H9 (cell line): Measurements from ENCODE around the gene NUP58. TPM values are rescaled to one million over a fixed set of nuclear protein-coding genes. Genes with fewer than 3 reads are reported as not detected.

Source experiments
- DNase-seq: peaks from one replicate; pipeline ENCODE4 v3.0.0-alpha.2; 2017
- H2AFZ ChIP-seq: one replicate; pipeline ENCODE4 v1.6.1; 2013; ENCODE audit warnings: mild to moderate bottlenecking, low read length, control low read depth, moderate library complexity
- H2AK5ac ChIP-seq: 2 replicates; pipeline ENCODE4 v1.6.1; 2013; ENCODE audit warnings: low read length, control low read depth, mixed read lengths; ENCODE audit not compliant: insufficient read length
- H2BK120ac ChIP-seq: one replicate; pipeline ENCODE4 v1.6.1; 2013; ENCODE audit warnings: low read depth, mild to moderate bottlenecking, low read length, control low read depth, inconsistent platforms; ENCODE audit not compliant: poor library complexity, severe bottlenecking
- H2BK12ac ChIP-seq: 2 replicates; pipeline ENCODE4 v1.6.1; 2013; ENCODE audit warnings: low read length, control low read depth, mixed read lengths, low read depth; ENCODE audit not compliant: insufficient read length
- H2BK15ac ChIP-seq: 2 replicates; pipeline ENCODE4 v1.6.1; 2013; ENCODE audit warnings: low read depth, low read length, control low read depth
- H2BK20ac ChIP-seq: one replicate; pipeline ENCODE4 v1.6.1; 2013; ENCODE audit warnings: low read depth, mild to moderate bottlenecking, low read length, control low read depth, inconsistent platforms; ENCODE audit not compliant: poor library complexity, severe bottlenecking
- H2BK5ac ChIP-seq: 2 replicates; pipeline ENCODE4 v1.6.1; 2013; ENCODE audit warnings: low read length, control low read depth, mixed read lengths; ENCODE audit not compliant: insufficient read length
- H3K14ac ChIP-seq: 2 replicates; pipeline ENCODE4 v1.6.1; 2013; ENCODE audit warnings: low read length, control low read depth; ENCODE audit not compliant: insufficient read depth
- H3K18ac ChIP-seq: 2 replicates; pipeline ENCODE4 v1.6.1; 2013; ENCODE audit warnings: low read depth, mild to moderate bottlenecking, mixed read lengths, low read length, control low read depth; ENCODE audit not compliant: insufficient read length
- H3K23ac ChIP-seq: 2 replicates; pipeline ENCODE4 v1.6.1; 2013; ENCODE audit warnings: low read length, control low read depth, mixed read lengths, low read depth; ENCODE audit not compliant: insufficient read length
- H3K23me2 ChIP-seq: 2 replicates; pipeline ENCODE4 v1.6.1; 2013; ENCODE audit warnings: low read depth, mild to moderate bottlenecking, mixed read lengths, low read length, control low read depth; ENCODE audit not compliant: insufficient read length, poor library complexity, severe bottlenecking
- H3K27ac ChIP-seq: 2 replicates; pipeline ENCODE4 v1.5.1; 2013; ENCODE audit warnings: low read length, control low read depth, mixed read lengths, low read depth; ENCODE audit not compliant: insufficient read length
- H3K27me3 ChIP-seq: 2 replicates; pipeline ENCODE4 v1.6.1; 2013; ENCODE audit warnings: low read length, control low read depth, inconsistent platforms; ENCODE audit not compliant: insufficient read depth
- H3K4ac ChIP-seq: 2 replicates; pipeline ENCODE4 v1.6.1; 2013; ENCODE audit warnings: low read depth, mild to moderate bottlenecking, control low read depth, inconsistent platforms, low read length, moderate library complexity
- H3K4me1 ChIP-seq: 2 replicates; pipeline ENCODE4 v1.6.1; 2013; ENCODE audit warnings: low read length, control low read depth, inconsistent platforms; ENCODE audit not compliant: insufficient read depth
- H3K4me2 ChIP-seq: 2 replicates; pipeline ENCODE4 v1.6.1; 2013; ENCODE audit warnings: low read length, control low read depth, mixed read lengths; ENCODE audit not compliant: insufficient read length, insufficient read depth
- H3K56ac ChIP-seq: 2 replicates; pipeline ENCODE4 v1.6.1; 2013; ENCODE audit warnings: low read depth, mild to moderate bottlenecking, mixed read lengths, low read length, control low read depth; ENCODE audit not compliant: insufficient read length
- H3K79me1 ChIP-seq: 2 replicates; pipeline ENCODE4 v1.6.1; 2013; ENCODE audit warnings: low read depth, mild to moderate bottlenecking, moderate library complexity, low read length, control low read depth, inconsistent platforms; ENCODE audit not compliant: insufficient read depth, poor library complexity, severe bottlenecking
- H3K79me2 ChIP-seq: 2 replicates; pipeline ENCODE4 v1.6.1; 2013; ENCODE audit warnings: low read length, control low read depth, inconsistent platforms; ENCODE audit not compliant: insufficient read depth
- H3K9ac ChIP-seq: 2 replicates; pipeline ENCODE4 v1.6.1; 2013; ENCODE audit warnings: low read length, control low read depth, mixed read lengths; ENCODE audit not compliant: insufficient read length; ENCODE audit errors: extremely low read depth
- H3K9me3 ChIP-seq: one replicate; pipeline ENCODE4 v1.6.1; 2013; ENCODE audit warnings: low read depth, low read length, inconsistent platforms; ENCODE audit not compliant: control insufficient read depth
- H3T11ph ChIP-seq: one replicate; pipeline ENCODE4 v1.6.1; 2013; ENCODE audit warnings: mild to moderate bottlenecking, low read length, control low read depth, inconsistent platforms
- H4K20me1 ChIP-seq: one replicate; pipeline ENCODE4 v1.6.1; 2013; ENCODE audit not compliant: control insufficient read depth, insufficient read length, insufficient read depth
- H4K5ac ChIP-seq: 2 replicates; pipeline ENCODE4 v1.6.1; 2013; ENCODE audit warnings: low read depth, mild to moderate bottlenecking, mixed read lengths, low read length, control low read depth; ENCODE audit not compliant: insufficient read length
- H4K8ac ChIP-seq: replicated peaks from 2 replicates; pipeline ENCODE4 v1.6.1; 2013; ENCODE audit warnings: low read length, control low read depth, mixed read lengths, low read depth; ENCODE audit not compliant: insufficient read length
- H4K91ac ChIP-seq: 2 replicates; pipeline ENCODE4 v1.6.1; 2013; ENCODE audit warnings: low read depth, mild to moderate bottlenecking, moderate library complexity, mixed read lengths, low read length, control low read depth; ENCODE audit not compliant: insufficient read length
- H3K27ac Mint-ChIP-seq, 3 experiments: 2 replicates in 2 of 3; 3 replicates in 1 of 3; pipeline ENCODE4 v1.8.0; 2020 to 2021; ENCODE audit warnings: mixed read lengths in 3 of 3, mild to moderate bottlenecking in 1 of 3, moderate library complexity in 1 of 3
- H3K27me3 Mint-ChIP-seq: 2 replicates; pipeline ENCODE4 v1.8.0; 2021; ENCODE audit warnings: low read depth, mild to moderate bottlenecking, moderate library complexity, mixed read lengths
- H3K36me3 Mint-ChIP-seq, 3 experiments: 2 replicates in 2 of 3; 3 replicates in 1 of 3; pipeline ENCODE4 v1.8.0; 2020 to 2021; ENCODE audit warnings: low read depth in 3 of 3, mixed read lengths in 3 of 3; ENCODE audit not compliant: insufficient read depth in 1 of 3
- H3K4me1 Mint-ChIP-seq, 2 experiments: 2 replicates each; pipeline ENCODE4 v1.8.0; 2020; ENCODE audit warnings: mixed read lengths in 2 of 2
- H3K4me3 Mint-ChIP-seq, 2 experiments: 2 replicates in 1 of 2; 3 replicates in 1 of 2; pipeline ENCODE4 v1.8.0; 2020 to 2021; ENCODE audit warnings: mild to moderate bottlenecking in 2 of 2, mixed read lengths in 2 of 2, moderate library complexity in 1 of 2
- H3K9me3 Mint-ChIP-seq, 2 experiments: 2 replicates in 1 of 2; 3 replicates in 1 of 2; pipeline ENCODE4 v1.8.0; 2020; ENCODE audit warnings: mild to moderate bottlenecking in 2 of 2, mixed read lengths in 2 of 2, moderate library complexity in 1 of 2
- WGBS: extraction: QIAGEN DNeasy Blood & Tissue Kit; methylation state at CpG from one replicate; pipeline ENCODE4 v1.1.7; 2013; ENCODE audit warnings: missing lambda C conversion rate, low lambda C conversion rate, mixed read lengths; ENCODE audit not compliant: insufficient read length; ENCODE audit errors: extremely low coverage; 5-methylcytosine and 5-hydroxymethylcytosine counted together
- total RNA-seq: library from RNA; stranded (reverse); gene quantifications from 2 replicates; pipeline ENCODE4 v1.2.1, GENCODE V29; 2021
- TF ChIP-seq, protein P1 (sequence below): fragments of 200-600 bp; sonication (generic); conservative IDR thresholded peaks from 3 replicates; pipeline ENCODE4 v1.8.0; 2021; ENCODE audit warnings: antibody characterized with exemption, mild to moderate bottlenecking

The NUP58 gene
- total RNA-seq, 1 experiment from 2014 or later = 77.6 TPM

DNA sequence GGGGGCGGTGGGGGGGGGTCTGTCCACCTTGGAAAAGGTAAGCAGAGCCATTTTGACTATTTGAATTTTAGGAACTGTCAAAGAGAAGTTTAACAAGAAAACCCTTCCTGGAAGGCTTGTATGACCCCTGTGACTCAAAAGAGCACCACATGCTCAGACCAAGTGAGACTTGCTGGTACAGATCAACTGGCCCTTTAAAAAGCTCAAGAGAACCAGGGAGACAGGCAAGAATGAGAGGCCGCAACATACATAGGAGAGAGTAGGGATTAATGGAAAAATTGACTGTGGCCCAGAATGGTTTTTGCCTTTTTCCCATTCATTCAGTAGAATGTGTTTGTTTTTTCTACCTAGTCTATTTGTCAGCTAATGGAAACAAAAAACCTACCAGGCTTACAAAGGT is 44.2 kb downstream of the NUP58 start:
- no peak overlapping the region for H2BK20ac ChIP-seq
- no peaks in the 10 kb centered on the region for H3K79me1 ChIP-seq
- Mint-ChIP-seq H3K9me3 (peaks cover 0 to 2% of the 10 kb centered on the region in 2 experiments; a peak in 1 of 5 replicates), H3K4me3 (no peak overlapping the region), H3K36me3 (peaks cover 2 to 7% (median 2%) of the 10 kb centered on the region in 3 experiments; a peak in 3 of 7 replicates), H3K27ac (peak overlapping the region; percentile 33 to 72 (median 37); a peak in 6 of 7 replicates), H3K27me3 (no peaks in the 10 kb centered on the region), H3K4me1 (peaks cover 23 to 30% of the 10 kb centered on the region in 2 experiments)
- no peak overlapping the region for H3K9ac ChIP-seq
- H2BK12ac ChIP-seq = no peak overlapping the region
- no peak overlapping the region for H3K4ac ChIP-seq
- no peak overlapping the region for H3K27ac ChIP-seq
- H2AK5ac ChIP-seq = no peak overlapping the region
- H3K23me2 ChIP-seq = no peaks in the 10 kb centered on the region
- no peak overlapping the region for H2BK5ac ChIP-seq
- no peak overlapping the region for H2BK15ac ChIP-seq
- no peaks in the 10 kb centered on the region for H3K9me3 ChIP-seq
- no peak overlapping the region for H3K18ac ChIP-seq
- no peaks in the 10 kb centered on the region for H3K79me2 ChIP-seq
- WGBS = no CpG with 5 or more reads among the region's 2 CpGs
- H3K14ac ChIP-seq = no peak overlapping the region
- H2AFZ ChIP-seq = no peak overlapping the region
- H3K4me1 ChIP-seq = peaks cover 4% of the 10 kb centered on the region; the same call in 1 of the 2 replicates
- H2BK120ac ChIP-seq = no peak overlapping the region
- no peak overlapping the region for H3T11ph ChIP-seq
- TF ChIP-seq, protein P1, sequence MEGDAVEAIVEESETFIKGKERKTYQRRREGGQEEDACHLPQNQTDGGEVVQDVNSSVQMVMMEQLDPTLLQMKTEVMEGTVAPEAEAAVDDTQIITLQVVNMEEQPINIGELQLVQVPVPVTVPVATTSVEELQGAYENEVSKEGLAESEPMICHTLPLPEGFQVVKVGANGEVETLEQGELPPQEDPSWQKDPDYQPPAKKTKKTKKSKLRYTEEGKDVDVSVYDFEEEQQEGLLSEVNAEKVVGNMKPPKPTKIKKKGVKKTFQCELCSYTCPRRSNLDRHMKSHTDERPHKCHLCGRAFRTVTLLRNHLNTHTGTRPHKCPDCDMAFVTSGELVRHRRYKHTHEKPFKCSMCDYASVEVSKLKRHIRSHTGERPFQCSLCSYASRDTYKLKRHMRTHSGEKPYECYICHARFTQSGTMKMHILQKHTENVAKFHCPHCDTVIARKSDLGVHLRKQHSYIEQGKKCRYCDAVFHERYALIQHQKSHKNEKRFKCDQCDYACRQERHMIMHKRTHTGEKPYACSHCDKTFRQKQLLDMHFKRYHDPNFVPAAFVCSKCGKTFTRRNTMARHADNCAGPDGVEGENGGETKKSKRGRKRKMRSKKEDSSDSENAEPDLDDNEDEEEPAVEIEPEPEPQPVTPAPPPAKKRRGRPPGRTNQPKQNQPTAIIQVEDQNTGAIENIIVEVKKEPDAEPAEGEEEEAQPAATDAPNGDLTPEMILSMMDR = no peak
- H3K27me3 ChIP-seq = no peaks in the 10 kb centered on the region
- H3K23ac ChIP-seq = no peak overlapping the region
- H3K4me2 ChIP-seq = no peak overlapping the region
- no peak for DNase-seq
- H4K8ac ChIP-seq = no peak overlapping the region
- no peak overlapping the region for H4K5ac ChIP-seq
- H3K56ac ChIP-seq = no peak overlapping the region
- H4K91ac ChIP-seq = no peak overlapping the region
- no peaks in the 10 kb centered on the region for H4K20me1 ChIP-seq
